Sciatic nerve (tissue), 2 donors: ENCODE results near the gene MVB12B. TPM values are rescaled to one million over a fixed set of nuclear protein-coding genes. Genes with fewer than 3 reads are reported as not detected.

ENCODE experiments used
- ATAC-seq: fragments of 200-7000 bp; cut with Tn5 transposase; one replicate; pipeline ENCODE4 v1.9.1; 2020; ENCODE audit warnings: mild to moderate bottlenecking, moderate library complexity
- DNase-seq: peaks from one replicate; pipeline ENCODE4 v3.0.0-alpha.2; 2020; ENCODE audit warnings: low spot score
- intact Hi-C: fragments of 100-400 bp; cut with DNase I; formaldehyde crosslinking; loops from one replicate; pipeline ENCODE4 v1.14.2; 2022
- total RNA-seq: library from RNA; stranded (reverse); fragmentation: NEBNext Ultra II Directional; extraction: Animal tissue kit (Norgen Biotek cat#: 25700); gene quantifications from one replicate; pipeline ENCODE4 v1.2.1, GENCODE V29; 2021
- donor health status: DM: no; HTN: no; CAD: no.
- donor health status: DM: no; HTN: no; CAD: no.

Gene MVB12B
- total RNA-seq, 1 donor from 2014 or later = 65.7 TPM

DNA sequence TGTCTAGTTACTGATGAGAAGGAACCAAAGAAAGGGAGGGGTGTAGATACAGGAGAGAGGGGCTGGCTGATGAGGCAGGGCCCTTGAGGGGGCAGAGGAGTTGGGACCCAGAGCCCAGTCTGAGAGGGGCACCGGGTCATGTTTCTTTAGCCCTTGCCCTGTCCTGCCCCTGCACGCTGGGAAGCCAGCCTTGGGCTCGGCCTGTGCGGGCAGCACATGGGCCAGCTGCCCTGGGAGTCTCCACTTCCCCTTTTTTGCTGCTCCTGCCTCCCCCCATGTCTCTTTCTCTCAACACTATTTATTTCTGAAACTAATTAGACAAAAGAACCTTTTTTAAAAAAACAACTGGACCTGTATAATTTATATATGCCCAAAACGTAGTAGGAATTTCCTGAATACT, 20.5 kb downstream of the MVB12B start:
- peak; percentile 71 for ATAC-seq
- intact Hi-C loops = no loop called here
- no peak for DNase-seq

DNA sequence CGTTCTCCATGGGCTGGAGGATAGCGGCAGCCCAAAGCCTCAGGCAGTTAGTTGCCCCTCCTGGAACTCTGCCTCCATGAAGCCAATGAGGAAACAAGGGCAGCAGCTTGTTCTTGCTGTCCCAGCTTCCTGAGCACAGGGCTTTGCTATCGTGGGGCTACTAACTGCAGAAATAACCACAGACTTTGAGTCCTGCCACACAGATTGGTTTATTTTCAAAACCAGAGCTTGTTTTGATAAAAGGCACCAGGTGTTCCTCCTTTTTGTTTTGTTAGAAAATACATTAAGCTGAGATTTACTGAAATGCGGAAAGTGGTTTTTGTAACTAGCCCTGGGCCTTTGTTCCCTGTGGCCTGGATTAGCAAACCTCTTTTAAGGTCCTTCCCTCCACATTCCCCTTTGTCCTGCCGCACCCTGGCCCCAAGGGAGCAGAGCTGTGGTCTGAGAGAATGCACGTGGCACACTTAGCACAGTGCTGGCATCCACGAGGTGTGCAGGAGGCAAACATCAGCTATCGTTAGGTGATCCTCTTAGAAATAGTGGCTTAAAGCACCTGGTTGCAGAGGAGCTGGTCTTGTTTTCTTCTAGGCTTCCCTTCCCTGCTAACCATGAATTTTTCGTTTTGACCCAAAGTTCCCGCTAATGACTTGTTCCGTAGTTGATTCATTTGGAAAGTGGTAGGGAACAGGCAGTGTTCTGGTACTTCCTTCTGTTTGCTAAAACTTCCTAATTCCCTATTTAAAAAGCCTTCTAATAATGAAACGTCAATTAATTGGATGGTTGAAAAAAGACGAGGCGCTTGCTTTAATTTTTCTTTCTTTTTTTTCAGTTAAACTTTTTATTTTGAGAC, 21.5 kb downstream of the MVB12B start:
- ATAC-seq = peak; percentile 66
- intact Hi-C loops = no loop called here
- DNase-seq = no peak

DNA sequence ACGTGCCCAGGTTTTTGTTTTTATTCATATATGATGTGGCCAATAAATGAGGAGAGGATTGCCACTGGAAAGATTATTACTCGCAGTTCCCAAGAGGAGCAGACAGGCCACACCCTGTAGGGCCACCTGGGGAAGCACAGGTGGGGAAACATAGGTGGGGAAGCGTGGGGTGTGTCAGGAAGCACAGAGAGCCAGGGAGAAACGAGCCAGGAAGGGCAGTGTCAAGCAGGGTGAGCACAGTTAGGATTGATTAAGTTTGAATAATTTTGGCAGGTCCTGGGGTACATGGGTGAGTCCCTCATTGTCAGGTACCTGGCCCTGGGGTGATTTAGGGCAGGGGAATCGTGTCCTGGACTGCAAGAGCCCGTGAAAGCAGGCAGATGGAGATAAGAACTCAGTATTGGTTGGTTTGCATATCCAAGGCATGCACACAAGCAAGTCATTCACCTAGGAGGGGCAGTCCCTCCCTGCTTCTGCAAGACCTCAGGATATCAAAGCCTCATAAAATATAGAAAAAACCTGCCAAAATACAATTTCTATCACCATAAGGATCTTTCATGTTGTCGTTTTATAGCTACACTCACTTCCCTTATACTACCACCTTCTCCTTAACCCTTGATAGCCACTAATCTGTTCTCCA, 22.4 kb downstream of the MVB12B start:
- DNase-seq (no peak), ATAC-seq (no peak)
- intact Hi-C loops = no loop called here

DNA sequence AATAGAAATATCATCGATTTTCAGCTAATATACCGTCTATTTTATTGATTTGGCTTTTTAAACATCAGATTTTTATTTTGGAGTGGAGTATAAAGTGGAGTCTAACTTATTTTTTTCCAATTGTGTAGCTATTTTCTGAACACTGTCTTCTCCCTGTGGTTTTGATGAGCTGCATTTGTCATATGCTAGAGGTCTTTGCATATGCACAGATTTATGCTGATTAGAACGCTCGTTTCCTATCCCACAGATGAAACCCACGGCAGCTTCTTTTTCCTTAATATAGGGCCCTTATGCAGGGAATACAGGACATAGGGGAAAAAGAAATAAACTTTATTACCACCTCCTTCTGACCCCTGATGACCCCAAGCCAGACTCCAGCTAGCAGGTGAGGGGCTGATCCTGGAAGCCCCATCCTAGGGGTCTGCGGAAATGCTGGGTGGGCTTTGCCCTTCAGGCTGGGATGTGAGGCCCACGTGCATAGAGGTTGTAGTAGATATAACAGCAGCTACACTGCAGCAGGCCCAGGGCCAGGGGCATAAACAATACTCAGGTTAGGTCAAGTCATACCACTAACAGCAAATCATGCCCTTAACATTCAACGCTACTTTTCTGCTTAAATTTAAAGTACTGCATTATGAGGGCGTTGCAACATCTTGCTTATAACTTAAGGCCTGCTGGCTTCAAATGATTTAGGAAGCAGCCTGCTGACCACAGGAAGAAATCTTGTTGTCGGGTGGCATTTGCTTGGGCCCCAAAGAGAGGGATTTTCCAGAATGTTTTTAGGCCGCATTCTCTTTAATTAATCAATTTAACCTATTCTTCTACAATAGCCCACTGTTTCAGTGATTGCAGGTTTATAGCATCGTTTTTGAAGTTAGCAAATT, 28.5 kb downstream of the MVB12B start:
- DNase-seq (no peak), ATAC-seq (peak; percentile 24)
- intact Hi-C loops = no loop called here

DNA sequence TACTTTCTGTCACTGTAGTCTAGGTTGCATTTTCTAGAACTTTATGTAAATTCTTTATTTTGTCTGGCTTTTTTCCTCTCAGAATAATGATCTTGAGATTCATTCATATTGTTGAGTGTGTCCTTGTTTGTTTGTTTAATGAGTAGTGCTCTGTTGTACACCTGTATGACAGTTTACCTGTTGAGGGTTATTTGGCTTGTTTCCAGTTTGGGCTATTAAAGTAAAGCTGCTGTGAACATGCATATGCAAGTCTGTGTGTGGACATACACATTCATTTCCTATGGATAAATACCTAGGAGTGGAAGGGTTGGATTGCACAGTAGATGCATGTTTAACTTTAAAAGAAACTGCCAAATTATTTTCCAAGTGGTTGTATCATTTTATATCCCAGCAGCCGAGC, 30.4 kb downstream of the MVB12B start:
- ATAC-seq (no peak), DNase-seq (no peak)
- intact Hi-C loops = no loop called here

DNA sequence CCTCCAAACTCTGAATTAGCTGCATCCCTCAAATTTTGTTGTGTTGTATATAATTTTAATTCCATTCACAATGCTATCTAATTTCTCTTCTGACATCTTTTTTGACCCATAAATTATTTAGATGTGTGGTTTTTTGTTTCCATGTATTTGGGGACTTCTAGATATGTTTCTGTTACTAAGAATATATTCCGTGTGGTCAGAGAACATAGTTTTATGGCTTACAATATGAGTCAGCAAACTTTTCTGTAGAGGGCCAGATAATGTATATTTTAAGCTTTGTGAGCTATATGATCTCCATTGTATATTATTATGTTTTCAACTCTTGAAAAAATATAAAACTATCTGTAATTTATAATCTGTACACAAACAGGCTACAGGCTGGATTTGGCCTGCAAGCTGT, 33.4 kb downstream of the MVB12B start:
- intact Hi-C loops = no loop called here
- DNase-seq = no peak
- no peak for ATAC-seq

DNA sequence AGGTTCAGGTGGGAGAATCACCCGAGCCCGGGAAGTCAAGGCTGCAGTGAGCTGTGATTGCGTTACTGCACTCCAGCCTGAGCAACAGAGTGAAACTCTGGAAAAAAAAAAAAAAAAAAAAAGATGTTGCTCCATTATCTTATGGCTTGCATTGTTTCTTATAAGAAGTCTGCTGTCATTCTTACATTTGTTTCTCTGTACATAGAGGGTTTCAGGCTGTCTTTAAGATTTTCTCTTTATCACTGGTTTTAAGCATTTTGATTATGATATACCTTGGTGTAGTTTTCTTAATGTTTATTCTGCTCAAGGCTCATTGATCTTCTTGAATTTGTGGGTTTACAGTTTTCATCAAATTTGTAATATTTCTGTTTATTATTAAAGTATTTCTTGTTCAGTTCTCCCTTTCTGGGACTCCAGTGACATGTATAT, 35.2 kb downstream of the MVB12B start:
- intact Hi-C loops = no loop called here
- ATAC-seq (no peak), DNase-seq (no peak)

DNA sequence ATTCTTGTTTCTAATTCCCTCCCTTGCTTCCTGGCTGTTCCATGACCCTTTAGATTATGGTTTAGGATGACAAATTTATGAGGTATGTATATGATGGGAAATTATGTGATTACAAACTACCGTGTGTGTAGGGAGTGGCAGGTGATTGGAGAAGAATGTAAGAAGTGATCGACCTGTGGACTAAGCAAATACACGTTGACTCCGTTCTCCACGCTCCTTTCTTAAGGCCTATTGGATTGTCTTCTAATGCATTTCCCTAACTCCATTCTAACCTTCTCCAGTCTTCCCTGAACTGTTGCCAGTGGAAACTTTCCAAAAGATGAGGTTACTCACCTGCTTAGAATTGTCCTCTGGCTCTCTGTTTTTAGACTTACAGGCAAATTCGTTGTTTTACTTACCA, 36.6 kb downstream of the MVB12B start:
- ATAC-seq (no peak), DNase-seq (no peak)
- intact Hi-C loops = no loop called here

DNA sequence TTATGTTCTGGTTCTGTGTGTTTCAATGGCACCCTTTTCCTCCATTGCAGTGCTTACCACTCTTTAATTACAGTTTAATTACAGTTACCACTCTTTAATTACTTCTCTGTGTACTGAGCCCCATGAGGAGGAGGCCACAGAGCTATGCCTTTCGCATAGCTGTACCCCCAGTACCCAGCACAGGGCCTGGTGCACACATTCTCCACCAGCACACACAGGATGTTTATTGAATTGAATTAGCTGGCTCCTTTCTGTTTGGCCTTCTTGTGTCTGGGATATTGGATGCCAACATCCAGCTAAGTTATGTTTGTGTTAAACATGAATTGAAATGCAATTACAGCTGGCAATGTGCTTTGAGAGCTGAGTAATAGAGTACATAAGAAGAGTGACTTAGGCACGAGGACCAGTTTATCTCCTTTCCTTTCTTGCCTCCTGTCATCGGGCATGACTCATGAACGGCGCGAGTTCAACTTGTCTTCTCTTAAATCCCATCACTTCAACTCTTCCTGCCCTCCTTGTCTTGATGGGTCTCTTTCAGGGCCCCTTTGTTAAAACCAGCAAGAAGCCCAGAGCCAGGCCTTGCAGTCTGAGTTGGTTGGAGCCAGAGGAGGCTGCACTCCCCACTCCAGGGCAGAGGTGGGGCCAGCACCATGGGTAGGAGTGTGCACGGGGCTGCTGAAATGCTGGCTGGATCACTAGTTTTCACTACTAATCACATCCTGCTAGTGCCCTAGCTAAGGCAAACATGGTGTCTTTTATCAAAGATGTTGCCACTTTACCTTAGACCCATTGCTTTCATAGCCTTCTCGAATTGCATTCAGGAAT, 37.4 kb downstream of the MVB12B start:
- DNase-seq (no peak), ATAC-seq (peak; percentile 34)
- intact Hi-C loops = no loop called here

DNA sequence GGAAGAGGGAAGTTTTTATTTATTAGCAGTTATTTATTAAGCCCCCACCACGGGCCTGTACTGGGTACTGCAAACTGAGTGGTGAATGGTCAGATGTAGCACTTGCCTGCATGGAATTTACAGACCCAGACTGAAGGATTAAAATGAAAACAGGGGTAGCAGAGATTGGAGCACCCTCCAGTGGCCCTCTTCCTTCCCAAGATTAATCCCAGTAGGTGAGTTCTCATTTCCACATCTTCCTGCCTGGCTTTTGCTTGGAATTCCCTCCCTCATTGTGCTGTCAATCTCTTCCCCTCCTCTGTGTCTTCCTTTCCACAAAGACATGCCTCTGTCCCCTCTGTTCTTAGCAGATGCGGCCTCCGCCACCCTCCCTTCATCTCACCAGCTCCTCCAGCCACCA, 39.2 kb downstream of the MVB12B start:
- intact Hi-C loops = no loop called here
- DNase-seq (no peak), ATAC-seq (no peak)

DNA sequence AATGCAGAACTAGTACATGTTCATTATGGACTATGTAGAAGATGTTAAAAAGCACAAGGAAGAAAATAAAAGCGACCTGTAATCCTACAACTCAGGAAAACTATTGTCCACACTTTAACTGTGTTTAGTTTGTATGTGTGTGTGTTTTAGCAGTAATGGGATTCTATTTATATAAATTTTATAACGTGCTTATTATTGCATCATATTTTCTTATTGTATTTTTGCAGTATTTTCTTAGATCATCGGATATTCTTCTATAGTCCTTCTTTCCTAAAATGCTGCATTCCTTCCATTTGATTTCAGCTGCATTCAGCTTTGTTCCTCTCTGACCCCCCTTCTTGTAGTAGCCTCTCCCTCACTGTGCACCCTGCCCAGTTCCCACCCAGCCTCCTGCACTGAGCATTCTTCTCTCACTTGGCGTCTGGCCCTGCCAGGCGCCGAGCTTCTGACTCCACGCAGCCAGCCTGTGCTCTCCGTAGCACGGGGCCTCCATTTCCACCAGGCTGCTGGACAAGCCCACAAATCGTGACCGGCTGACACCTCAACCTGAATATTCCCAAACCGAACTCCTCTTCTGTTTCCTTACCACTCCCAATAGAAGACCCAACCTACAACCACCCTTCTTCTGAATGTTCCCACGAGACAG, 39.9 kb downstream of the MVB12B start:
- ATAC-seq (peak; percentile 86), DNase-seq (no peak)
- intact Hi-C loops = no loop called here

DNA sequence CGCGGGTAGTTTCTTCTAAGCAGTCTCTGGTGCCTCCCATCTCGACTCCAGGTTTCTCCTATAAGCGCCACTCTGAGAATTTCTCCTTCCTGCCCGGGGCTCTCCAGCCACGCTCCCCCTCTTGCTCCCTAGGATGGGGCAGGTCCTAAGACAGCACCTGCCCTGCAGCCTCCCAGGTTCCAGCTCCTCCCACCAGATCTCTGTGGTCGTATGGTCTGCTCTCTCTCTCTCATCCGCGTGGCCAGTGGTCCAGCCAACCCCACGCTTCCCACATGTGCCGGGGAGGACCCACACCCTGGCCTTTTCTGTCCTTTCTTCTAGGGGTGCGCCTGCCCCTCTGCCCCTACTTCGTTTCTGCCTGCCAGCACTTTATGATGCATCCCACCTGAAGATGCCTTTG, 40.5 kb downstream of the MVB12B start:
- DNase-seq = no peak
- intact Hi-C loops = no loop called here
- peak; percentile 33 for ATAC-seq

DNA sequence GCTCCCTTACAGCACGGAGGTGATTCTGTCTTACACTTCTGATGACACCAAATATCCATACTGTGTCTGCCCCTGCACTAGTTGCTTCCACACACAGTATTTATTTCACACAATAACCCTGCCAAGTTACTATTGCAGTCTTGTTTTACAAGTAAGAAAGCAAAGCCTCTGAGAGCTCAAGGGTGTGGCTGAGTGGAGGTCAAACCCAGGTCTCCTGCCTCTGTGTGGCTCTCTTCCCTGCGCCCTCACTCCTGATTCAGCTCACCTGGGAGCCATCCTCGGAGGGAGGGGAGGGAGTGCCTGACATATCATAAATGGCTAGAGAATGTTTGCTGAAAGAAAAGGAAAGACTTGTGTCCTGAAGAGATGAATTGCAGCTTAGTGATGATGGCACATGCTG, 41.0 kb downstream of the MVB12B start:
- DNase-seq = no peak
- intact Hi-C loops = no loop called here
- peak; percentile 20 for ATAC-seq

DNA sequence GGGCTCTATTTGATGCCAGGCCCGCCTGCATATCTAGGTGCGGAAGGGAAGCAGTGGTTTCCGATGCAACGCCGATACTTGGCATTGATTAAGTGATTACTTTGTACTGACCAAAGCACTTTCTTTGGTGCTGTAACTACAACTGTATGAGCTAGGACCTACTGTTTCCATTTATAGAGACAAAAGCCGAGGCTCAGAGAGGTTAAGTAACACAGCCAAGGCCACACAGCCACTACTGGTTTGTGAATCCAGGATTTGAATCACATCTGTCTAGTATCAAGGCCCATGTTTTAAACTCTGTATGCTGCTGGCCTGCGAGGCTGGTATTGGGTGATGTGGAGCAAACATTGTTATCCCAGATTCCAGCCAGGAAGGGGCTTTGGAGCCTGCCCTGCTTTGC, 41.4 kb downstream of the MVB12B start:
- intact Hi-C loops = no loop called here
- DNase-seq (no peak), ATAC-seq (no peak)

DNA sequence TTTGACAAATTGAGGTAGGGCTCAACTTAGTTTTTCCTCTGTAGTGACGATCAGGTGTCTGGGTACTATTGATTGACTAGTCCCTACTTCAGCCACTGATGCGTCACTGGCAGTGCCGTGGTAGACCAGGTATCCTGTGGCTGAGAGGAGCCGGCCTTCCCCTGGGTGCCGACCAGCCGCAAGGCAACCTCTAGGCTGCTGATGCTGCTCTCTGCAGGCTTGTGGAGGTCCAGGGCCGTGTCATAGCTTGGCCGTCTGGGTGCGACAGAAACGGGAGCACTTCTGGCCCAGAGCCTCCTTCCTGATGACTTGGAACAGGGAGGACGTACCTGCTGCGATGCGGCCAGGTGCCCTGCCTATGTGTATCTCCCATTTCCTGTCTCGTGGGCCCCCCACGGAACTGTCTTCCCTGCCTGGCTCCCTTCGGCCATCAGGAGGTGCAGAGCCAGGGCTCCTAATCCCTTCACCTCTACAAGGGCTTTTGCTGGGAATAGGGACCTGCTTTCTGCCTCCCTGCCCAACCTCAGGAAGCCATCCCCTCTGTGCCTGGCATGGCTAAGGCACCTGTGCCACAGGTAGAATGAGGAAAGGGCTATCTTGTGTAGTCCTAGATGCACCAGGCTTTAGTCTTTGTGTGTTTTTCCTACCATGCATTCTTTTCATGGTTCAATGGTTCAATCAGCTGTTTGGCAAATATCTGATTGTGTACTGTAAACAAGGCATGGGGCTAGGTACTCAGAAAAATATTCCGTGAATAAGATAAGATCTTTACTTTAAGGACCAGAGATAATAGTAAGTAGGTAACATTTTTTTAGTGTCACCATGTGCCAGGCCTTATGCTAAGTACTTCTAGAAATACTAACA, 44.6 kb downstream of the MVB12B start:
- DNase-seq (peak; percentile 45), ATAC-seq (no peak)
- intact Hi-C loops = no loop called here

DNA sequence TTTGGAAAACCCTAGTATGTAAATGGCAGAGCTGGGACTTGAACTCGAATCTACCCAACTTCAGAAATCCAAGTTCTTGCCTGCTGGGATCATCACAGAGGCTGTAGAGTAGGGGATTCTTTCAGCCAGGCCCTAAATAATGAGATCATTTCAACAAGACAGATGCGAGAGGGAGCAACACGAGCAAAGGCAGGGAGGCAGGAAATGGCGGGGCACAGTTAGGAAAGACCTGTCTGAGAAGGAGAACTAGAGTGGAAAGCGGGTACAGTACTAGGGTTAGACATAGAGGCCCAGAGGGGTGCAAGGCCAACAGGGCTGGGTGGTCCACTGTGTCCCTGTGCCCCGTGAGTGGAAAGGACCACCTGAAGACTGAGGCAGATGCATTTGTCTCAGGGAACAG, 46.1 kb downstream of the MVB12B start:
- intact Hi-C loops = no loop called here
- DNase-seq = no peak

DNA sequence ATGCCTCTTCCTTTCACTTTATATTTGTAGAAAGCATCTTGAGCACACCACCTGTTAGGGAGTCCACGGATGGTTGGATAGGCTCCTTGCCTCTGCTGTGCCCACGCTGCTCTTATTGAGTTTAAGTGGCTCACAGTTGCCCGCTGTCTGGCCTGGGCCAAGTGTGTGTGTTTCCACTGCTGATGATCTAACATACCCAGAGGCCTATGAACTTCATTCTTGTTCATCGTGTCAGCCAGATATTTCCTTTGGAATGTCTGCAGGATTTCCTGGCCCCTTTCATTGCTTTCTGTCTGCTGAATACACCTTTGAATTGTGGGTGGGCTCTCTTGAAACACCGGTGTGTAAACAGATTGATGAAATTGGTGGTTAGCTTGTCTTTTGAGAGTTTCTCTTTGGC, 46.6 kb downstream of the MVB12B start:
- intact Hi-C loops = no loop called here
- ATAC-seq (no peak), DNase-seq (no peak)

More for the DNA sequence above, 46.1 kb downstream of the MVB12B start:
- no peak for ATAC-seq

DNA sequence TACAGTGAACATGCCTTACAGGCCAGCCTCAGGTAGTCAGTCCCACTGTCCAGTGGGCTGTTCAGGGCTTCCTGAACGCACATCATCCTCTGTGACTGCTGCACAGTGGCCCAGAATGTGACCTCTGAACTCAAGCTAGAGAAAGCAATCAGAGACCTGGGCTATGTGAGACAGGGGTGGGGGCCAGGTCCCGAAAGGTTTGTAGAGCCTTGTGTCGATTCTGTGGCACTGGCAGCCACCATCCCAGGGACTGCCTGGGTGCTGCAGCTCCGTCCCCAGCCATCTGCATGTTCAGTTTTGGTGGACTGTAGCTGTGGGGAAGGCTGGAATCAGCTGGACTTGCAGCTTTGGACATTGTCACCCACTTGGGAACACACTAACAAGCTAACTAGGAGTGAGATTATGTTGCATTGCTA, 47.7 kb downstream of the MVB12B start:
- intact Hi-C loops = no loop called here
- ATAC-seq (no peak), DNase-seq (no peak)
